ENCODE data around the gene TMEM45B.
"Not testable (repeated sequence)": the region's sequence is repeated elsewhere in the genome, so short reads cannot be mapped to it uniquely, and the experiment has no call there.

Gene TMEM45B

DNA sequence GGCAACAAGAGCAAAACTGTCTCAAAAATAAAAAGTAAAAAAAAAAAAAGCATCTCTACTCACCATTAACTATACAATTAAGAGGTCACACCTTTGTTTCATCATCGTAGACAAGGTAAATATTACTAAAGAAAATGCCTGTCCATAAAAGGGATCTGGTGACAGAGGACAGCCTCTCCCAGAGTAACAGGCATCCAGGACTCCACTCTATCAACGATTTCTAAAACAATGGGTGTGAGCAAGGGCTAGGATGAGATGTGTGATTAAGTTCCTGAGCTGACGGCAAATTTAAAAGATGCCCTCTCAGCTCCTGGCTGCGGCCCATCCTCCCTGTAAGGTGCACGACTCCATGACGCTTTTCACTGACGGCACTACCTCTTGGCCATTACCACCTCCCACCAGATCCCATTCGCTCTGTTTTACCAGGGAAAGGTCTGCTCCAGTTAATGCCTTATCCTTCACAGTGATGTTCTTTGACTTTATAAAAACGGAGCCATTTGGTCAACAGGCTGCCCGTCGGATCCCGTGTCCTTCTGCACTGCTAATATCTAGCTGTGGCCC, 2.3 kb upstream of the TMEM45B start:
- no peak for DNase-seq

DNA sequence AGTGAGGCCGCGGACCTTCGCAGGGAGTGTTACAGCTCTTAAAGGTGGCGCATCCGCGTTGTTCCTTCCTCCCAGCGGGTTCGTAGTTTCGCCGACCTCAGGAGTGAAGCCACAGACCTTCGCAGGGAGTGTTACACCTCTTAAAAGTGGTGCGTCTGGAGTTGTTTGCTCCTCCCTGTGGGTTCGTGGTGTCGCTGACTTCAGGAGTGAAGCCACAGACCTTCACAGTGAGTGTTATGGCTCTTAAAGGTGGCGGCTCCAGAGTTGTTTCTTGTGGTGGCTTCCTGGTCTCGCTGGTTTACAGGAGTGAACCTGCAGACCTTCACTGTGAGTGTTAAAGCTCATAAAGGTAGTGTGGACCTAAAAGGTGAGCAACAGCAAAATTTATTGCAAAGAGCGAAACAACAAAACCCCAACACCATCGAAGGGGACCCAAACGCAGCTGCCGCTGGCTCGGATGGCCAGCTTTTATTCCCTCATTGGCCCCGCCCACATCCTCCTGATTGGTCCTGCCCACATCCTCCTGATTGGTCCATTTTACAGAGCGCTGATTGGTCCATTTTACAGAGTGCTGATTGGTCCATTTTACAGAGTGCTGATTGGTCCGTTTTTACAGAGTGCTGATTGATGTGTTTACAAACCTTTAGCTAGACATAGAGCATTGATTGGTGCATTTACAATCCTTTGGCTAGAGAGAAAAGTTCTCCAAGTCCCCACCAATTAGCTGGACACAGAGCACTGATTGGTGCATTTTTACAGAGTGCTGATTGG, 1.2 kb upstream of the TMEM45B start:
- DNase-seq = no peak

DNA sequence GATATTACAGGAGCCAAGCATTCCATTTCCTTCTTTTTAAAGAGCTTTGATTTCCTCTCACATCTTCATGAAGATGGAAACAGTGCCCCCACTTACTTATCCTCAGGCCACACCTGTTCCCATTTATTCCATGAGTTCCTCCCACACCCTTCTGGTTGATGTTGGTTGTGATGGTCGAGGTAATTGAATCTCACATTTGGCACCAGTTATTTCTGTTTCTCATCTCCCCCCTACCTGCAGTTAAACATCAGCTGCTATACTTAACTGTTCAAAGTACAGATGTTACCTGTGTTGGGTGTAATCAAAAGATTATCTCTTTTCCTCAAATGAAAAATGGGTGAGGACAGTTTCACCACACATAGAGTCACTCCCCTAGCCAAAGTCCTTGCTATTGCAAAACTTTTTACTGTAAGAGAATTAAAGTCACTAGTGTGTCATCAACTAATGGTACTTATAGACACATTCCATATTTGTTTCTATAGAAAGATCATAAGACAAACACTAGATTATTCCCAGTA, 1.9 kb downstream of the TMEM45B start:
- DNase-seq = no peak

DNA sequence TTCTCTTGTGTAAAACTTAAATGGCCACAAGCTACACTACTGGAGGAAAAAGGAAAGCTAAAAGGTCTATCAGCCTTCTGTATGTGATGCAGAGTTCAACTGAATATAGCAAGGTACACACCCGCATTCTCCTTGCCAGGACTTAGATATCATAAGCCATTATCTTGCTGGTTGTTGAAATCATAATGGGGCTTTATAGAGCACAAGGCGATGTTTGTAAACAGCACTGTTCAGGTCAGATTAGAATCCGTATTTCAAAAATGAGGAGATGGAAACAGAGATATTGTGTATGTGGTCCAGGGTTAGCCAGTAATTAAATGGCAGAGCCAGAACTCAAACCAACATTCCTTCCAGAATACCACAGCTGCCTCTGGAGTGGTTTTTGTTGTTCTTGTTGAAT, 2.6 kb downstream of the TMEM45B start:
- DNase-seq = not testable (repeated sequence)

DNA sequence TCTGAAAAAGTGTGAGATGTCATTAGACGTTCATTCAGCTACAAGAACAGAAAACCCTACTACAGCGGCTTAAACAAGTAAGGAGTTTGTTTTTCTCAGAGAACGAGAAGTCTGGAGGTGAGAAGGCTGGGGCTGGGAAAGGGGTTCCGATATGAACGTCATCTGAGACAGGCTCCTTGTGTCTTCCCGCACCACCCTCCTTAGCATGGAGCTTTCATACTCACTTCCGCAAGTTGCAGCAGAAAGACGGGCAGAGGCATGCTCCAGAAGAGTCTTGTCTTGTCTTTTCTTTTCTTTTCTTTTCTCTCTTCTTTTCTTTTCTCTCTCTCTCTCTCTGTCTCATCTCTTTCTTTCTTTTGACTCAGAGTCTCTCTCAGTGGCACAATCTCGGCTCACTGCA, 3.6 kb downstream of the TMEM45B start:
- DNase-seq = no peak

DNA sequence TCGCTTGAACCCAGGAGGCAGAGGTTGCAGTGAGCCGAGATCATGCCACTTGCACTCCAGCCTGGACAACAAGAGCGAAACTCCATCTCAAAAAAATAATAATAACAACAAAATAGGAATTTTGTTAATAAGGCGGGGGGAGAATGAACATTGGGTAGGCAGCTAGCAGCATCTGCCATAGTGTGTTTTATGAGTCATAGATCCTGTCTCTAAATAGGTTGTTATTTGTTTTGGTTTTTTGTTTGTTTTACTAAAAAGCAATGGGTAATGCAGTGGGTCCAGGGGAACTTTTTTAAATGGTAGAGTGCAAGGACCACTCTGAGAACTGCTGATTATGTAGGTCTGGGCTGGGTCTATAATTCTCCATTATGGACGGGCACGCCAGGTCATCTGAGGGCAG, 4.6 kb downstream of the TMEM45B start:
- DNase-seq = not testable (repeated sequence)

DNA sequence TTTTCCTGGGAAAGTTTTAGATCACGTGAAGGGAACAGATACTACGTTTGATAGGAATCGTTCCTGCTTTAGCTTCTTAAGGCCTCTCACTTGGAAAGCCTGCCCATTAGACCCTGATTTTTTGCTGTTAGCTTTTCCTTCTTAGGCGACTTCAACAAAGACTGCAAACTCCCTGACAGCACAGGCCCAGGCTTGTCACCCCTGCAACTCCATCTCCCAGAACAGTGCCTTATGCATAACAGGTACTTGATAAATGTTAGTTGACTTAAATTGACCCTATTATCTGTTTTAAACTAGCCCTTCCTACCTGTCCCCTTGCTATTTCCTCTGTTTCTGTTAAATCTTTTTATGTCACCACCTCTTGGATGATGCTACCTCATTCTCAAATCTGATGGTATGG, 7.6 kb downstream of the TMEM45B start:
- not testable (repeated sequence) for DNase-seq

DNA sequence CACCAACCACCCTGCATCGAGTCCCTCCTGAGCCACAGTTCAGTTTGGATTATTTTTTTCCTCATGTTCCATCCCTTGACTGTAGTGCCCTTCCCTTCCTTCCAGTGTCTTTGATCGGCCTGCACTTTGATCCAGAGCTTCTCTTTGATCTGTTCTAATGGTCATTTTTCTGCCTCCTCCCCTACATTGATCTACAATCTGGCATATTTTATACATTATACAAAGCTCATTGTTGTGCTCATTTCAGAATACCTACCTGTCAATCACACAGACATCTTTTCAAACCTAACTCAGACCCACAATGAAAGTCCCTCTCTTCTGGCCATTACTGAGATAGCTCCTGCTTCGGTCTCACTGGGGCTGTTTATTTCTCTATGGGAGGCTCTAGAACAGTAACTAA, 8.2 kb downstream of the TMEM45B start:
- not testable (repeated sequence) for DNase-seq

DNA sequence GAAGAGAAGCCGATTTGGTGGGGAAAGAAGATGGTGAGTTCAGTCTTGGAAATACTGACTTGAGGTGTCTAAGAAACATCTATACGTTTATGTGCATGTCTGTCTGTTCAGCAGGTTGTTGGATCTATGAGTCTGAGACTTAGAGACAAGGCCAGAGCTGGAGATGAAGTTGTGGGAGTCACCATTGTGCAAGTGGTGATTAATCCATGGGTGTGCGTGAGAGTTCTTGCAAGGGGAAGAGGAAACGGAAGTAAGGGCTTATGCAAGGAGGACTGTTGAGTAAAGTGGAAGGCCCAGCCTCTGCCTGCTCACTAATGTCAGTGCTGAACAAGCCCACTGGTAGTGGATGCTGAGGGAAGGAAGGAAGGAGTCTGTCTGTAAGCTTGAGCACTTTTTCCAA, 9.7 kb downstream of the TMEM45B start:
- no peak for DNase-seq

DNA sequence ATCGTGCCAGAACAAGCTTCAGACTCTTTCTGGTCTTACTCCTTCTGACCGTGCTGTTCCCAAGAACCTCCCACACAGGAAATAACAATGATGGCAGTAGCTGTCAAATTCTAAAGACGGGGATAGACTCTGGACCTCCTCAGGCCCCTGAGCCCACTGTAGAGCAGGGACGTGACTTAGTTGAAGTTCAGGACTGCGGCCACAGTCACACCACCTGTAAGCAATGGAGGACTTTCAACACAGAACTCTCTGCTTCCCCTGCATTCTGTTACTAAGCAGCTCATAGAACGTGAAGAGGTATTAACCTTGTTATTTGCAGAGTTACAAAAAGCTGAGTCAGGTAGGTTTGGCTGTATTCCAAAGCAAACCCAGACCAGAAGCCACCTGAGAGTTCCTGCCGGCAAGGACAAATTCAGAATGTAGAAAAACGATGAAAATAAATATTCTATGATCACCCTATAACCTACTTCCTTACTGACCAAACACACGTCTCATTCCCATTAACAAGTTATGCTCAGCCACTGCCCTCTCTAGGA, 12.7 kb downstream of the TMEM45B start:
- no peak for DNase-seq

DNA sequence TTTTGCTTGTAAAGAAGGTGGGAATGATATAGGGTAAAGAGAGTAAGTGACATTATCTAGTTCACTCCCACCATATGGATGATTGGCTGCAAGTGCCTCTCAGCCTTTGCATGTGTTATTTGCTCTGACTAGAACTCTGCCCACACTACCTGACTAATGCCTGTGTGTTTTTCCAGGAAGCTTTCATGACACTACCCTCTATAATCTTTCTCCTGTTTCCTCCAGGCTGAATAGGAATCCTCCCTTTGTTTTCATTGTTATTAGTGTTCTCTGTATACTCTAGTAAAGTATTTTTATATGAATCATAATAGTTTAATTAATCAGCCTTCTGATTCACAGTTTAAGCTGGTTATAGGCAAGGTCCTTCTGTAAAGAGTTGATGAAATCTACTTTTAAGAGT, 13.8 kb downstream of the TMEM45B start:
- not testable (repeated sequence) for DNase-seq

DNA sequence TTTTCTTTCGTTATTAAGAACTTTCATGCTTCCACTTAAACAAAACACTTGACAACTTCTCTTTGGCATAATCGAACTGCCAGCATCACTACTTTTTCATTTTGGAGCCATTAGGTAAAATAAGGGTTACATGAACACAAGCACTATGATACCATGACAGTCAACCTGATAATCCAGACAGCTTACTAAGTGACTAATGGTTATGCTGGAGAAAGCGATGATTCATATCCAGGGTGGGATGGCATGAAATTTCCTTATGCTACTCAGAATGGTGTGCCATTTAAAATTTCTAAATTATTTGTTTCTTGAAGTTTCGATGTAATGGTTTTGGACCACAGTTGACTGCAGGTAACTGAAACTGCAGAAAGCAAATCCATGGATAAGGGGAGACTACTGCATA, 15.6 kb downstream of the TMEM45B start:
- not testable (repeated sequence) for DNase-seq

DNA sequence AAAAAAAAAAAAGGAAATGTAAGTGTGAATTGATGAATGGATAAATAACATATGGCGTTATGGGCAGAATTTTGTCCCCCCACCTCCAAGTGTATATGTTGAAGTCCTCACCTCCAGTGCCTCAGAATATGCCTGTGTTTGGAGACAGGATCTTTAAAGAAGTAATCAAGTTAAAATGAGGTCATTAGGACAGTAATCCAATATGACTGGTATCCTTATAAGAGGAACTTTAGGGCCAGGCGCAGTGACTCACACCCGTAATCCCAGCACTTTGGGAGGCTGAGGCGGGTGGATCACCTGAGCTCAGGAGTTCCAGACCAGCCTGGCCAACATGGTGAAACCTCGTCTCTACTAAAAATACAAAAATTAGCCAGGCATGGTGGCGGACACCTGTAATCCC, 17.6 kb downstream of the TMEM45B start:
- not testable (repeated sequence) for DNase-seq

DNA sequence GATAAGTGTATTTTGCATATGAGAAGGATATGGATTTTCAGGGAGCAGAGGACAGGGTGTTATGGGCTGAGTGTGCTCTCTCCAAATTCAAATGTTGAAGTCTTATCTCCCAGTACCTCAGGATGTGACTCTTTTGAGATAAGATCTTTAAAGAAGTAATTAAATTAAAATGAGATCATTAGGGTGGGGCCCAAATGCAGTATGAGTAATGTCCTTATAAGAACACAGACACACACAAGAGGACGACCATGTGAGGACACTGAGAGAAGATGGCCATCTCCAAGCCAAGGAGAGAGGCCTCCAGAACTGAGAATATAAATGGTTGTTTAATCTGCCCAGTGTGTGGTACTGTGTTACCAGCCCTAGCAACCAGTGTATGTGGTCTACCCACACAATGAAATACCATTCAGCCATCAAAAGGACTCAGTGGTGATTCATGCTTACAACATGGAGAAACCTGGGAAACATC, 20.8 kb downstream of the TMEM45B start:
- DNase-seq = not testable (repeated sequence)

DNA sequence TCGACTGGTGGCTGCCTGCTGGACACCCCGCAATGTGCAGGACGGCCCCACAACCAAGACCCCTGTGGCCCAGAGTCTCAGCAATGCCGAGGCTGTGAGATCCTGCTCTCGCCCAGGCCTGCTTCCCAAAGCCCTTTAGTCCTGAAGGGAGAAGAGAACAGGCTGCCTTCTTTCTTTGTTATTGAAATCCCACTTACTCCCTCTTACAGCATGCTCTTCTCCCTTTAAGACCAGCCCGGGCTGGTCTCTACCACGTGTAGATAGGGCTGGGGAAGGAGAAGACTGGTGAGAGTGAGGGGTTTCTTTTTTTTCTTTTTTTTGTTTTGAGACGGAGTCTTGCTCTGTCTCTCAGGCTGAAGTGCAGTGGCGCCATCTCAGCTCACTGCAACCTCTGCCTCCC, 21.3 kb downstream of the TMEM45B start:
- no peak for DNase-seq

DNA sequence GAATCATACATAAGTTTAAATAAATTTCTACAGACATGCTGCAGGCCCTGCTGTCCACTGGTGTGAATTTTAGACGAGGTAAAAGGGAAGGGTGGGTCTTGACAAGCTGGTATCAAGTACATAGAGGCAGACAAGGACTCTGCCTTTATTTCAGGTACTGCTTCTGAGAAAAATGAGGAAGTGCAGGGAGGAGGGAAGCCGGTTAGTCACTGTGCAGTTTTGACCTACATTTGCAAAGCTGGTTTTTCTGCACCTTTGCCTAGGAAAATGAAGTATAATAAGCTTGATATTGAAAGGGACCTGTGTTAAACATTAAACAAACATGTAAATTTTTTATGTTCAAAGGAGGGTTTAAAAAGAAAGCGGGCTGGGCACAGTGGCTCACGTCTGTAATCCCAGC, 24.6 kb downstream of the TMEM45B start:
- no peak for DNase-seq

DNA sequence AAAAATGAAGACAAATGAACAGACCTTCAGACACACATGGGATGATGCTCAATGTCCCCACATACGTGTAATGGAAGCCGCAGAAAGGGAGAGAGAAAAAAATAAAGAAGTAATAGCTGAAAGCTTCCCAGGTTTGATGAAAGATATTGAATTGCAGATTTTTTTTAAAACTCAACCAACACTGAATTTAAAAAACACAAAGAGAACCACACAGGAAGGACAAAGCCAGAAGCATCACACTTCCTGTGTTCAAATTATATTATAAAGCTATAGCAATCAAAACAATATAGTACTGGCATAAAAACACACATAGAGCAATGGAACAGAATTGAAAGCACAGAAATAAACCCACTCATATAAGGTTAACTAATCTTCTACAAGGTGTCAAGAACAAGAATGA, 26.5 kb downstream of the TMEM45B start:
- no peak for DNase-seq

DNA sequence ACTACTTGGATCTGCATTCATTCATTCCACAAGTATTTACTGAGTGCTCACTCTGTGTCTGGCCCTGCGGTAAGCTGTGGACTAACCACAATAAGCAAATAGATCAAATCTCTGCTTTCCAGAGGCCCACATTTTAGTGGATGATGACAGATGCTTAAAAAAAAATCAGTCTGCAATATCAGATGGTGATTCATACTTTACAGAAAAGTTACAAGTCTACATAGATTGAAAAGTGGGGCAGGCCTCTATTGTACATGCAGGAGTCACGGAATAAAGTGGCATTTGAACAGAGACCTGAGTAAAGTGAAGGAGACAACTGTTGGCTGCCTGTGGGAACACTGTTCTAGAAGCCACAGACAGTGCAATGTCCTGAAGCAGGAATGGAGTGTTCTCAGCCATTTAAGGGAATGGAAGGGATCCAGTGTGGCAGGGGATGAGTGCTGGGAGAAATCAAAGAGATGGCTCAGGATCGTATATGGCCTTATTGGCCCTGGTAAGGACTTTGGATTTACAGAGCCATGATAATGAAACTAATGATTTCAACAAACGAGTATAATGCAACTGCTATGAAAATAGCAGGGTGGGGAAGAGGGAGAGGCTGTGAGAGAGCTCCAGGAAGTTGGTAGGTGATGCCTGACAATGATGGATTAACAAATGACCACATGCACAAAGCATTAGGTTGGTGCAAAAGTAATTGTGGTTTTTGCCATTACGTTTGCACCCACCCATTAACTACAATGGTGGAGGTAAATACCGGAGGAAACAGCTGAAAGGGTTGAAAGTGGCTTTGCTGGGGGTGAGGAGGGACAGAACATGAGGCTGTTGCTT, 31.1 kb downstream of the TMEM45B start:
- DNase-seq = no peak

DNA sequence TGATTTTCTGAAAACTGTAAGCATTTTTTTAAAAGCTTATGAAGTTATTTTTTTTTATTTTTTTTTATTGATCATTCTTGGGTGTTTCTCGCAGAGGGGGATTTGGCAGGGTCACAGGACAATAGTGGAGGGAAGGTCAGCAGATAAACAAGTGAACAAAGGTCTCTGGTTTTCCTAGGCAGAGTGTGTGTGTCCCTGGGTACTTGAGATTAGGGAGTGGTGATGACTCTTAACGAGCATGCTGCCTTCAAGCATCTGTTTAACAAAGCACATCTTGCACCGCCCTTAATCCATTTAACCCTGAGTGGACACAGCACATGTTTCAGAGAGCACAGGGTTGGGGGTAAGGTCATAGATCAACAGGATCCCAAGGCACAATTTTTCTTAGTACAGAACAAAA, 31.7 kb downstream of the TMEM45B start:
- not testable (repeated sequence) for DNase-seq

DNA sequence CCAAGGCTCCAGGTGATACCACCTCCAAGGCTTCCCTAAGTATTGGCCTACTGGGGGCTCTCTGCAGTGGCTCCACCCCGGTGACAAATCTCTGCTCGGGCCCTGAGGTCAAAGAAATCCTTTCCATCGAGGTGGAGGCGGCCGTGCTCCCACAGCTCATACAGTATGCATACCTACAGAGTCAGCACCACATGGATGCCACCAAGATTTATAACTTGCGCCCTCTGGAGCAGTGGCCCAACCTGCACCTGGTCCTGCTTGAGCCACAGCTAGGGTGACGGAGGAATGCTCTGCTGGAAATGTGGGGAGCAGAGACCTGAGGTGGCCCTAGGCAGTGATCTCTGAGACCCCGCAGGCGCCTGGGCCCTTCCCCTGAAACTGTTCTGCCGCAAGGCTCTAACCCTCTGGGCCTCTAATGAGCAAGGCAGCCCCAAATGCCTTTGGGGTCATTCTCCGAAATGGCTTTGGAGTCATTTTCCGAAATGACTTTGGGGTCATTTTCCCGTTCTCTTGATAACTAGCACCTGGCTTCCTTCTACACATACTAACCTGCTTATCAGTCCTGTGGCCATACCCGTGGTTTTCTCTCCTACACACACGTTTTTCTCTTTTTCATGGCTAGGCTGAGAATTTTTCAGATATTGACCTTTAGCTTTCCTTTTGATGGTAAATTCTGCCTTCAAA, 33.9 kb downstream of the TMEM45B start:
- DNase-seq = no peak

DNA sequence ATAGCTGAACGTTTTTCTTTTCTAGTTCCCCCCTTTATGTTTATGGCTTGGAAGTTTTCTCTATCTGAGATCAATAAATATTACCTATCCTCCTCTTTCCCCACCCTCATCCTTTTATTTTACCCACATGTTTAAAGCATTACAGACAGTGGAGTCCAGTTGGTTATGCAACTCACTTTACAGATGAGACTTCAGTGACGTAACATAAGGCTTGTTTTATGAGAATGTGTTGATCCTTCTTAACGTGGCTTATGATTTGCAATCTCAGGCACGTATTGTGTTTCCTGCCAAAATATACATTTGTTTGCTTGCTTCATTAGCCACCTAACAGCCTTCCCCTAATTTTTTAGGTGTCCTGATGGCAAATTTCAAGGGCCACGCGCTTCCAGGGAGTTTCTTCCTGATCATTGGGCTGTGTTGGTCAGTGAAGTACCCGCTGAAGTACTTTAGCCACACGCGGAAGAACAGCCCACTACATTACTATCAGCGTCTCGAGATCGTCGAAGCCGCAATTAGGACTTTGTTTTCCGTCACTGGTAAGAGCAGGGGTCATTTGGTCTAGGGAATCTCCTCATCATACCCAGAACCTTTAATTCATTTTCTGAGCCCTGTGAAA, 36.6 kb downstream of the TMEM45B start:
- DNase-seq = no peak

All from NCI-H2171 (cell line).